Prostate gland (tissue), 2 donors: Measurements from ENCODE around the gene ZNF792.

ENCODE experiments used
- CTCF ChIP-seq, 4 experiments: fragments of 200-600 bp in 2 of 4; fragments of 450-650 bp in 2 of 4; sonication (generic) in 2 of 4; IDR thresholded peaks; 1 replicate in 3 of 4; 2 replicates in 1 of 4; pipeline ENCODE4 v1.5.1; 2016 to 2019; ENCODE audit warnings: antibody characterized with exemption in 4 of 4, mild to moderate bottlenecking in 2 of 4, moderate library complexity in 2 of 4
- POLR2A ChIP-seq: fragments of 450-650 bp; IDR thresholded peaks from one replicate; pipeline ENCODE4 v1.6.1; 2016; ENCODE audit warnings: antibody characterized with exemption, mild to moderate bottlenecking
- POLR2AphosphoS5 ChIP-seq: sonication (generic); formaldehyde crosslinking; IDR thresholded peaks from one replicate; pipeline ENCODE4 v1.6.1; 2017; ENCODE audit warnings: antibody characterized with exemption

DNA sequence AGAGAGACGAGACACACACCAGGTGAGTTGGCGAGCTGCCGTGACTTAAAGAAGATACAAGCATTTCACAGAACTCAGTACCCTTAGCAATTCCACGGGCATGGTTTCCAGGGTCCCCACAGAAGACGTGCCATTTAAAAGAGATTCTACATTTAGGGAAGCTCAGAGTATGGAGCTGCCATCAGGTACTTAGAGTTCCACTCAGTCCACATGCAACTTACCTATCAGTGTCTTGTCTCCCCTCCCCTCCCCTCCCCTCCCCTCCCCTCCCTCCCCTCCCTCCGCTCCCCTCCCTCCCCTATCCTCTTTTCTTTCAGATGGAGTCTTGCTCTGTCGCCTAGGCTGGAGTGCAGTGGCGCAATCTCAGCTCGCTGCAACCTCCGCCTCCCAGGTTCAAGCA lies 25.1 kb downstream of the ZNF792 start:
- TF ChIP-seq CTCF (IDR thresholded peaks at IDR 0.05) (no peak), POLR2A (no peak), POLR2AphosphoS5 (no peak)
